ENCODE data around the gene TC2N.
"Not testable (repeated sequence)": the region's sequence is repeated elsewhere in the genome, so short reads cannot be mapped to it uniquely, and the experiment has no call there.

Gene TC2N

DNA sequence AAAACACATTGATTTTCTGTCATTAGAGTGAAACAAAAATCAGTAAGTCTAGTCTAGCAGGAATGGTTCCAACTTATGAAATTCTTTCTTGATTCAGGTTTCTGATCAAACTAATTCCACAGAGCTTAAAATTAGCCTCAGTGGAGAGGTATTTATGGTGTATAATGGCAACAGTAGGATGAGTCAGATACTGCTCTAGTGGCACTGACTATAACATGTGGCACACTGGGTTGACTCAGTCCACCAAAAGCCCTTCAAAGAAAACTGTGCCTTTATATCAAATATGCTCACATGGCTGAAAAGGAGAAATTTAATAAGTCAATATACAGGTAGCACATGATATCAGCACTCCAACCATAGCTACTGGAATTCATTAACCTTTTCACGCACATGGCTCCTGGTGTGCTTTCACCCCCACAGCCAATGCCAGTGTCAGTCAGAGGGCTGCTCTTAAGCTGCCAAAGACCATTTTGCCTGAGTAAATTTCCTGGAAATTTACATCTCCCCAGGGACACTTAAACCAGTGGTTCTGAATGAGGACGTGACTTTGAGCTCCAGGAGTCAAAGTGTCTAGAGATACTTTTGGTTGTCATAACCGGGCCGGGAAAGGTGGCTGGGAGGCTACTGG, 113.7 kb downstream of the TC2N start:
- no peak for DNase-seq (ENCODE audit: low read depth)

DNA sequence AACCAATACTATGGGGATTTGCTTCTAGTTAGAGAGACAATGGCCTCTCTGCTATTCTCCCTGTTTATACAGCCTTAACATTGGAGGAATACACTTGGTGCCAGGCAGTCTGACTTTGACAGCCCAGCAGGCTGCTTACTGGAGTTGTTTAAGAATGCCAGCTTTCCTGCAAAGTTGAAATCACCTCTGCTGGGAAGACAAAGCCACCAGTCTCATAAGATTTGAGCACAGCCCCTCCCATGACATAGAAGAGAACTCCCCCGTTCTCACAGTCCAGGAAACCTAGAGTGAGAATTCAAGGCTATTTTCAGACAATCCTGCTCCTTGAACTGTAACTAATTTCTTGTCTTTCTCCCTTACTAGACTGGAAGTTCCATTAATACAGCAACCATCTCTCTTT, 114.4 kb downstream of the TC2N start:
- no peak for DNase-seq (ENCODE audit: low read depth)

GRCh38 chr14:91751719-91752118, 115.6 kb downstream of the TC2N start:
- no peak for DNase-seq (ENCODE audit: low read depth)

DNA sequence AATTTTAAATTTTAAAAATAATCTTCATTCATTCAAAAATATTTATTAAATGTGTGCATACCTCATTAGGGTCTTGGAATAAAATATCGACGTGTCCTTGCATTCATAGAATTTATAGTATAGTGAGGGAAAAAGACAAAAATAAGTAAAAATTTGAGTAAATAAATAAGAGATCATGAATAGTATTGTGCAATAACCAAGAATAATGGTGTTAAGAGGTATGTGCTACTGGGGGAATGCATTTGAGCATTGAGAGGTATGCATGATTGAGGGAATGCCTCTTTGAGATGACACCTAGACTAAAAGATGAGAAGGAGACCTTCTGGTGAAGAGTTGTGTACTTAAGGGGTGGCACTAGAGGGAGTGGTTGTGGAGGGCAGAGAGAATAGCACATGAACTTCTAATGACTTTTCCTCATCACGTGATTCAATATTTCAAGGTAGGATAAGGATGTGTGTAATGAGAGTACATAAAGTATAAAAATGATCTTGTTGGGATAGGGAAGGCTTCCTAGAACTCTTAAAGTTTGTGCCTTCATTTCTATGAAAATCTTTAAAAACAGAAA, 116.6 kb downstream of the TC2N start:
- no peak for DNase-seq (ENCODE audit: low read depth)

GRCh38 chr14:91749868-91750267, 117.5 kb downstream of the TC2N start:
- no peak for DNase-seq (ENCODE audit: low read depth)

DNA sequence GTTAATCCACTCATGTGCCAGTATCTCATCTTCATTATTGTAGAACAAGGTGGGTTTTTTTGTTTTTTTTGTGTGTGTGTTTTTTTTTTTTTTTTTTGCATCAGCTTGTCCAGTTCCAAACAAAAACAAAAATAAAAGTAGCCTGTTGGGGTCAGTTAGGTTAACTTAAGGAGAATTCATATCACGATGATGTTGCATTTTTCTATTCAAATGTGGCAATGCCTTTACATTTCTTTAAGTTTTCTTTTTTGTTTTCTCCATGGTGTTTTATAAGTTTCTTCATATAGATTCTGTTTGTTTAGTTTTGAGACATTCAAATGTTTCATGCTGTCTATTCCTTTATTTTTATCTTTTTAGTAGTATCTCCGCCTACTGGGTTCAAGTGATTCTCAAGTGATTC, 119.3 kb downstream of the TC2N start:
- no peak for DNase-seq (ENCODE audit: low read depth)

DNA sequence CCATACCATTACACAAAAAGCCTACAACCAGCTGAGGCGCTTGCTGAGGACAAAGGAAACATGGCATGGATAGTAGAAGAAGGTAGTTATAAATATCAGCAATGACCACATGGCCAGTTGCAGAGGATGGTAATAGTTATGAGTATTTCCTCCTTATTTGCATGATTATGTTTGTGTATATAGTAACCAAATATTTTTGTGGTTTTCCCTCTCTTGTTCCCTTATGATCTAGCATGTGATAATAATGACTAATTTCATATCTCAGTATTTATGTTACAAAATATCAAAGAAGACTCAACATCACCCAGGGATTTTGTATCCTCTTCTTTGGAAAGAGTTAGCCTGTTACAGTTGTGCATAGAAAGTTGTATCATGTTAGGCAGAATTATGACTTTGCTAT, 122.0 kb downstream of the TC2N start:
- no peak for DNase-seq (ENCODE audit: low read depth)

GRCh38 chr14:91744068-91744480, 123.3 kb downstream of the TC2N start:
- no peak for DNase-seq (ENCODE audit: low read depth)

DNA sequence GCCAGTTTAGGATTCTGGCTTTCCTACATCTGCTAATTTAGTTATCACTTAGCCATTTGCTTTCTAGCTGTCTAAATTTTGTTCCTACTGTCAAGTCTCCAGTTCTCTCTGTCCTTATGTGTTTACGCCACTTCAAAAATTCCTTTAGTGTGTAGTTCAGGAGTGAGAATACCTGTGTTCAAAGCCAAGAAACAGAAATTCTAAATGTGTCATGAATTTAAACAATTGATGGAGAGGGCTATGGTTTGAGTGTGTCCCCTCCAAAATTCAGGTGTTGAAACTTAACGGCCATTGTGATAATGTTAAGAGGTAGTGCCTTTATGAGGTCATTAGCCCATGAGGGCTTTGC, 124.1 kb downstream of the TC2N start:
- DNase-seq (ENCODE audit: low read depth) = no peak

- DNase-seq (ENCODE audit: low read depth) = no peak
These were observed 124.6 kb downstream of the TC2N start for GRCh38 chr14:91742621-91743304.

- not testable (repeated sequence) for DNase-seq (ENCODE audit: low read depth)
These were observed 127.5 kb downstream of the TC2N start for GRCh38 chr14:91739867-91740266.

- no peak for DNase-seq (ENCODE audit: low read depth)
These were observed 129.7 kb downstream of the TC2N start for GRCh38 chr14:91737619-91738018.

DNA sequence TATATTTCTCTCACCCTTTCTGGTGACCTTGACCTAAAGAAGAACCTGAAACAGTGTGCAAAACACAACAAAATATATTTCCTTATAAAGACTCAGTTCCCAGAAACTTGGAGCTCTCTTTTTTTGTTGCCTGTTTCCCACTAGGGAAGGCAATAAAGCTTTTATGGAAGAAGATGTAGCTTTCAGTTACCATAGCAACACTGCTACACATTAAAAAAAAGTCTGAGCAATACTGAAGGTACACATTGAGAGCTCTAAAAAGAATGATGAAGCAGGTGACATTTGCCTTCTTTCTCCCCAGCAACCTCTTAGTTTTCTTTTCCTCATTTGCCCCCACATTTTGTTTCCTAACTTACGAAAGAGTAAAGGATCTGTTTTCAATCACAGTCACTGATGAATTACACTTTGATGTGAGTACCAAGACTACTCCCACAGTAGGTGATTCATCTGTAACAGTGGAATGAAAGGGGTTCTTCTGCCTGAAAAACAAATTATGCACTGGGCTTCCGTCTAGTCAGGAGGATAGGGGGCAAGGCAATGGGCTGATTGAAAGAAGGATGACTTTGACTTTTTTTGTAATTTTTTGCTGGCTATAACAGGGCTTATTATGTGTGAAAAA, 134.4 kb downstream of the TC2N start:
- DNase-seq (ENCODE audit: low read depth) = no peak

- DNase-seq (ENCODE audit: low read depth) = no peak
These were observed 134.9 kb downstream of the TC2N start for GRCh38 chr14:91732439-91732838.

- no peak for DNase-seq (ENCODE audit: low read depth)
These were observed 135.3 kb downstream of the TC2N start, which contains the start of gene CATSPERB for GRCh38 chr14:91731986-91732385. Gene CATSPERB, minus strand, starts transcription at chr14:91732086. Its CDS starts 2,607 bp downstream, at chr14:91729479.

DNA sequence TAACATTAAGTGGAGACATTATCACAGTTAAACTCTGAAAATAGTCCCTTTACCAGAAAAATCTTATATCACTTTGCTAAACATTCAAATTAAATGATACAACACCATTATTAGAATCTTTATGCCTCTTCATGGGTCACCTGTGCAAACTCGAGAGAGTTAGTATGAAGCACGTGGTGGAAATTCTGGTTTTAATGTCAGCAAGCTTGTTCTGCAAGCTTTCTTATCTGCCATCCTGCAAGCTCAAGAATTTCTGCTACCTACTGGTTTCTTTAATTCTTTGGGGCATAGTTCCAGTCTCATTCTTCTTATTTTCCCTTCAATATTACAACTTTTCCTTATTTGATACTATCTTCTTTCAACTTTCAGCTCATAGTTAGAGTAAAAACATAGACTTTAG, 136.3 kb downstream of the TC2N start:
- DNase-seq (ENCODE audit: low read depth) = no peak

- no peak for DNase-seq (ENCODE audit: low read depth)
These were observed 137.6 kb downstream of the TC2N start for GRCh38 chr14:91729756-91730155.

Measured in EH (cell line).